ENCODE measurements around the gene EP300. TPM values are rescaled to one million over a fixed set of nuclear protein-coding genes. Genes with fewer than 3 reads are reported as not detected.

The EP300 gene
- total RNA-seq, 1 donor from 2014 or later, result 57.9 TPM

DNA sequence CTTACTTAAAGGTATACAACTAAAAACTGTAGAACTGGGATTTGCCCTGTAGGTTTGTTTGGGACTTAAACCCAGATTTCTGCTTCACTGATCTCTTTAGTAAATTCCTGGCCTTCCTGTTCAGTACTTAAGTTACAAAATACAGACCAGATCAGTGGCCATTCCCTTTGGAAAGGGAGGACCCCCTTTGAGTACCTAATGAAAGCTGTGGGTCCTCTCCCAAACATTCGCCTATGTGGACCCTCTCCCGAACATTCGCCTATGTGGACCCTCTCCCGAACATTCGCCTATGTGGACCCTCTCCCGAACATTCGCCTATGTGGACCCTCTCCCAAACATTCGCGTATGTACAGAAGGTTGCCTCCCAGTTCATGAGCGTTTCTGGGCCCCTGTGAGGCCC, 123.0 kb downstream of the EP300 start:
- H3K4me1 ChIP-seq, result no peaks in the 10 kb centered on the region
- no peak overlapping the region for H3K4me3 Mint-ChIP-seq

GRCh38 chr22:41215926-41216325, 123.5 kb downstream of the EP300 start:
- Histone ChIP-seq H3K27me3 (no peaks in the 10 kb centered on the region), H3K27ac (no peak overlapping the region), H3F3A (ENCODE audit: low read depth) (peaks cover 18% of the 10 kb centered on the region), H2AFZ (replicated peaks) (no peak overlapping the region), H4K20me1 (ENCODE audit: low read depth) (no peaks in the 10 kb centered on the region), H3K4me3 (no peak overlapping the region), H3K9ac (no peak overlapping the region), H3K9me3 (ENCODE audit: low read depth) (no peaks in the 10 kb centered on the region), H3K79me2 (ENCODE audit: low read depth) (no peaks in the 10 kb centered on the region), H3K4me2 (no peak overlapping the region), H3K4me1 (no peaks in the 10 kb centered on the region), H3K36me3 (no peaks in the 10 kb centered on the region)
- no peak for DNase-seq (ENCODE audit: low spot score)
- Mint-ChIP-seq H3K9me3 (peaks cover 12% of the 10 kb centered on the region), H3K27ac (no peak overlapping the region), H3K4me1 (peaks cover 20% of the 10 kb centered on the region), H3K27me3 (ENCODE audit: insufficient read depth, low read depth) (peaks cover 3% of the 10 kb centered on the region), H3K36me3 (peaks cover 37% of the 10 kb centered on the region), H3K4me3 (no peak overlapping the region)
- TF ChIP-seq EZH2 (IDR thresholded peaks at IDR 0.05), result no peak
- no peak for TF ChIP-seq CTCF (IDR thresholded peaks at IDR 0.05)
- TF ChIP-seq EZH2phosphoT487 (IDR thresholded peaks at IDR 0.05), result no peak

More for the DNA sequence above, 123.0 kb downstream of the EP300 start:
- Histone ChIP-seq H3F3A (ENCODE audit: low read depth) (peaks cover 18% of the 10 kb centered on the region), H3K79me2 (ENCODE audit: low read depth) (no peaks in the 10 kb centered on the region), H3K36me3 (no peaks in the 10 kb centered on the region), H3K27me3 (no peaks in the 10 kb centered on the region), H2AFZ (replicated peaks) (no peak overlapping the region), H4K20me1 (ENCODE audit: low read depth) (no peaks in the 10 kb centered on the region), H3K4me2 (no peak overlapping the region), H3K27ac (no peak overlapping the region), H3K9ac (no peak overlapping the region), H3K4me3 (no peak overlapping the region), H3K9me3 (ENCODE audit: low read depth) (no peaks in the 10 kb centered on the region)
- peaks cover 3% of the 10 kb centered on the region for H3K27me3 Mint-ChIP-seq (ENCODE audit: insufficient read depth, low read depth)
- H3K27ac Mint-ChIP-seq, result no peak overlapping the region
- peaks cover 12% of the 10 kb centered on the region for H3K9me3 Mint-ChIP-seq
- TF ChIP-seq EZH2phosphoT487 (IDR thresholded peaks at IDR 0.05), result no peak
- no peak for TF ChIP-seq CTCF (IDR thresholded peaks at IDR 0.05)
- TF ChIP-seq EZH2 (IDR thresholded peaks at IDR 0.05), result no peak
- peaks cover 40% of the 10 kb centered on the region for H3K36me3 Mint-ChIP-seq
- peaks cover 20% of the 10 kb centered on the region for H3K4me1 Mint-ChIP-seq
- no peak for DNase-seq (ENCODE audit: low spot score)

- no peaks in the 10 kb centered on the region for H3K36me3 ChIP-seq
- H3K4me3 ChIP-seq, result no peak overlapping the region
- peaks cover 20% of the 10 kb centered on the region for H3K4me1 Mint-ChIP-seq
- TF ChIP-seq EZH2 (IDR thresholded peaks at IDR 0.05) (no peak), EZH2phosphoT487 (IDR thresholded peaks at IDR 0.05) (no peak), CTCF (IDR thresholded peaks at IDR 0.05) (no peak)
- H3K27ac ChIP-seq, result peak overlapping the region; percentile 75
- no peak for DNase-seq (ENCODE audit: low spot score)
- H3K9ac ChIP-seq, result no peak overlapping the region
- peaks cover 40% of the 10 kb centered on the region for H3K36me3 Mint-ChIP-seq
- peaks cover 18% of the 10 kb centered on the region for H3F3A ChIP-seq (ENCODE audit: low read depth)
- no peak overlapping the region for H2AFZ ChIP-seq (replicated peaks)
- H3K9me3 ChIP-seq (ENCODE audit: low read depth), result no peaks in the 10 kb centered on the region
- H3K27ac Mint-ChIP-seq, result peak overlapping the region; percentile 50
- H3K9me3 Mint-ChIP-seq, result peaks cover 12% of the 10 kb centered on the region
- peak overlapping the region; percentile 35 for H3K4me2 ChIP-seq
- no peaks in the 10 kb centered on the region for H3K79me2 ChIP-seq (ENCODE audit: low read depth)
- H3K27me3 Mint-ChIP-seq (ENCODE audit: insufficient read depth, low read depth), result peaks cover 3% of the 10 kb centered on the region
- no peaks in the 10 kb centered on the region for H3K27me3 ChIP-seq
- no peaks in the 10 kb centered on the region for H3K4me1 ChIP-seq
- H4K20me1 ChIP-seq (ENCODE audit: low read depth), result no peaks in the 10 kb centered on the region
- no peak overlapping the region for H3K4me3 Mint-ChIP-seq
Observed at GRCh38 chr22:41216984-41217383, 124.6 kb downstream of the EP300 start.

Measured in neural progenitor cell (in vitro differentiated cells).